ENCODE data around the gene DCDC2.
"Not testable (repeated sequence)": the region's sequence is repeated elsewhere in the genome, so short reads cannot be mapped to it uniquely, and the experiment has no call there.

DCDC2 gene

DNA sequence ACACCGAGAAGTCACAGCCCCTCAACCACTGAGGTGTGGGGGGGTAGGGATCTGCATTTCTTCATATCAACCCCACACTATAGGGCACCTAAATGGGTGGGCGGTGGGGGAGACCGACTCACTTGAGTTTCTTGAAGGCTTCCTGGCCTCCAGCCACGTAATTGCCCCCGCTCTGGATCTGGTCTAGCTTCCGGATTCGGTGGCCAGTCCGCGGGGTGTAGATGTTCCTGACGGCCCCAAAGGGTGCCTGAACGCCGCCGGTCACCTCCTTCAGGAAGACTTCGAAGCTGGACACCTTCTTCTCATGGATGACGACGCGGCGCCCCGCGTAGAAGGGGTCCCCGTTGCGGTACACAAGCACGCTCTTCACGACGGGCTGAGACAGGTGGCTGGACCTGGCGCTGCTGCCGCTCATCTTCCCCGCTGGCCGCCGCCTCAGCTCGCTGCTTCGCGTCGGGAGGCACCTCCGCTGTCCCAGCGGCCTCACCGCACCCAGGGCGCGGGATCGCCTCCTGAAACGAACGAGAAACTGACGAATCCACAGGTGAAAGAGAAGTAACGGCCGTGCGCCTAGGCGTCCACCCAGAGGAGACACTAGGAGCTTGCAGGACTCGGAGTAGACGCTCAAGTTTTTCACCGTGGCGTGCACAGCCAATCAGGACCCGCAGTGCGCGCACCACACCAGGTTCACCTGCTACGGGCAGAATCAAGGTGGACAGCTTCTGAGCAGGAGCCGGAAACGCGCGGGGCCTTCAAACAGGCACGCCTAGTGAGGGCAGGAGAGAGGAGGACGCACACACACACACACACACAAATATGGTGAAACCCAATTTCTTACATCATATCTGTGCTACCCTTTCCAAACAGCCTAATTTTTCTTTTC, at the start of gene DCDC2:
DCDC2 (minus strand) TSS at position 724 of the 883 bp plus-strand sequence; CDS start at position 415, 309 bp downstream.
- DNase-seq, result no peak

GRCh38 chr6:24405262-24405661, 47.4 kb upstream of the DCDC2 start:
- no peak for DNase-seq

- no peak for DNase-seq
Measured at GRCh38 chr6:24403501-24403824, 45.6 kb upstream of the DCDC2 start.

DNA sequence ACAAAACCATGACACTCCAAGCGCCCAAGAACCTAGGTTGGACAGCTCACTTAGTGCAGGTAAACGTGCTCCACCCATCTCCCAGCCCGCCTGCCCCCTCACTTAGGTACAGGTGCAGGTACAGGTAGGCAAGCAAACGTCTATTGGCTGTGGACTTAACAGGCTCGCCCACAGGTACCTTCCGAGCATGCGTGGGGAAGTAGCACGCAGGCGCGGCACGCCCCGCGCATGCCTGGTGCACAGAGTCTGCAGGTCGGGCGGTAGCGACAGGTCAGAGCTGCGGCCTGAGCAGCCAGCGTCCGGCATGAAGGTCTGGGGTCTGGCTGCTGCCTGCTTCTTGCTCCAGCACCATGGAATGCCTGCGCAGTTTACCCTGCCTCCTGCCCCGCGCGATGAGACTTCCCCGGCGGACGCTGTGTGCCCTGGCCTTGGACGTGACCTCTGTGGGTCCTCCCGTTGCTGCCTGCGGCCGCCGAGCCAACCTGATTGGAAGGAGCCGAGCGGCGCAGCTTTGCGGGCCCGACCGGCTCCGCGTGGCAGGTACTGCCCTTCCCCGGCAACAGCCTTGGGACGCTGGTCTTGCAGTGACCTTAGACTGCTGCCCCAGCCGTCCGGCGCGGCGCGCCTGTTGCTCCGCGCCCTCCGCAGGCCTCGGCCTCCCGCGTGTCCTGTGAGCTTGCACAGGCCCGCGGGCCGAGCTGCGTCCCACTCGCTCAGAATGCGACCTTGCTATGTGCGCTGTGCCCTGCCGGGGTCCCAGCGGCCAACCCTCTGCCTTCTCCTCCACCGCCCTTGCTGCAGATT, 45.0 kb upstream of the DCDC2 start, which contains the start of gene MRS2:
MRS2 (plus strand) TSS at position 240 of the 804 bp plus-strand sequence; CDS start at position 351, 111 bp downstream.
- DNase-seq, result peak; percentile 27

DNA sequence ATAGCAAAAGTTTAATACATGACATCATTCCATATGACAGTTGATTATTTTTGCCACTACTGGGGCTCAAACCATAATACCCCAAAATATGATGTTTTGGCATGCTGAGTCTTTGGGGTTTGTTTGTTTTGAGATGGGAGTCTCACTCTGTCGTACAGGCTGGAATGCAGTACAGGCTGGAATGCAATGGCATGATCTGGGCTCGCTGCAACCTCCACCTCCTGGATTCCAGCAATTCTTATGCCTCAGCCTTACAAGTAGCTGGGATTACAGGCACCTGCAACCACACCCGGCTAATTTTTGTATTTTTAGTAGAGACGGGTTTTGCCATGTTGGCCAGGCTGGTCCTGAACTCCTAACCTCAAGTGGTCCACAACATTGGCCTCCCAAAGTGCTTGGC, 43.6 kb upstream of the DCDC2 start:
- no peak for DNase-seq

DNA sequence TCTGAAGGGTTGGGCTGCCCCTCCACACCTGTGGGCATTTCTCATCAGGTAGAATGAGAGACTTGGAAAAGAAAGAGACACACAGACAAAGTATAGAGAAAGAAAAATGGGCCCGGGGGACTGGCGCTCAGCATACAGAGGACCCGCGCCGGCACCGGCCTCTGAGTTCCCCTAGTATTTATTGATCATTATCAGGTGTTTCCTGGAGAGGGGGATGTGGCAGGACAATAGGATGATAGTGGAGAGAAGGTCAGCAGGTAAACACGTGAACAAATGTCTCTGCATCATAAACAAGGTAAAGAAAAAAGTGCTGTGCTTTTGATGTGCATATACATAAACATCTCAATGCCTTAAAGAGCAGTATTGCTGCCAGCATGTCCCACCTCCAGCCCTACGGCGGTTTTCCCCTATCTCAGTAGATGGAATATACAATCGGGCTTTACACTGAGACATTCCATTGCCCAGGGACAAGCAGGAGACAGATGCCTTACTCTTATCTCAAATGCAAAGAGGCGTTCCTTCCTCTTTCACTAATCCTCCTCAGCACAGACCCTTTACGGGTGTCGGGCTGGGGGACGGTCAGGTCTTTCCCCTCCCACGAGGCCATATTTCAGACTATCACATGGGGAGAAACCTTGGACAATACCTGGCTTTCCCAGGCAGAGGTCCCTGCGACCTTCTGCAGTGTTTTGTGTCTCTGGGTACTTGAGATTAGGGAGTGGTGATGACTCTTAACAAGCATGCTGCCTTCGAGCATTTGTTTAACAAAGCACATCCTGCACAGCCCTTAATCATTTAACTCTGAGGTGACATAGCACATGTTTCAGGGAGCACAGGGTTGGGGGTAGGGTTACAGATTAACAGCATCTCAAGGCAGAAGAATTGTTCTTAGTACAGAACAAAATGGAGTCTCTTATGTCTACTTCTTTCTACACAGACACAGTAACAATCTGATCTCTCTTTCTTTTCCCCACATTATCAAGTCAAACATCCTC, 42.5 kb upstream of the DCDC2 start:
- DNase-seq, result not testable (repeated sequence)

GRCh38 chr6:24397631-24398030, 39.8 kb upstream of the DCDC2 start:
- DNase-seq, result no peak

- DNase-seq, result no peak
Measured at GRCh38 chr6:24396824-24397223, 39.0 kb upstream of the DCDC2 start.

DNA sequence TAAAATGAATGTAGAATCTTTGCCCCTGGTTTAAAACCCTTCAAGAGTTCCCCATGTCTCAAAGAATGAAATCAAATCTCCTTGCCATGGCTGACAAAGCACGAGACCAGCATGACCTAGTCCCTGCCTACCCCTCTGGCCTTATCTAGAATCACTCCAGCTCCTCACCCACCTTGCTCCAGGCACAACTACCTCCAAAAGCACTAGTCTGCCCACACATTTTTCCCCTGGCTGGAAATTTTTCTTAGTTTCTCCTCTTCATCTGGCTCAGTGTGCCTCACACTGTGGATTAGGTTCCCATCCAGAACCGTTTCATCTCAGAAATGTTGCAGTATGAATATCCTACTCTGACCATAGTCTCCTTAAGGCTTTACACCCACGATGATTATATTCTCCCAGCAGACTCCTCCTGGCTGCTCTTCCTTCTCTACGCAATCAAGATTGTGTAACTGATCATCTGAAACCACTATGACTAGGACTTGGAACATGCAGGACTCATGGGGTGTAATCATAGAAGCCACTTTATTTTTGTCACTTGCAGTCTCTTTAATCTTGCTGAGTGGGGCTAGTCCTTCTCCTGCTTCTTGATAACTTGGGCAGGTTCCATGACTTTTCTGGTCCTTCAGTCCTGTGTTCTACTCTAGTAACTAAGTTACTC, 37.0 kb upstream of the DCDC2 start:
- no peak for DNase-seq

DNA sequence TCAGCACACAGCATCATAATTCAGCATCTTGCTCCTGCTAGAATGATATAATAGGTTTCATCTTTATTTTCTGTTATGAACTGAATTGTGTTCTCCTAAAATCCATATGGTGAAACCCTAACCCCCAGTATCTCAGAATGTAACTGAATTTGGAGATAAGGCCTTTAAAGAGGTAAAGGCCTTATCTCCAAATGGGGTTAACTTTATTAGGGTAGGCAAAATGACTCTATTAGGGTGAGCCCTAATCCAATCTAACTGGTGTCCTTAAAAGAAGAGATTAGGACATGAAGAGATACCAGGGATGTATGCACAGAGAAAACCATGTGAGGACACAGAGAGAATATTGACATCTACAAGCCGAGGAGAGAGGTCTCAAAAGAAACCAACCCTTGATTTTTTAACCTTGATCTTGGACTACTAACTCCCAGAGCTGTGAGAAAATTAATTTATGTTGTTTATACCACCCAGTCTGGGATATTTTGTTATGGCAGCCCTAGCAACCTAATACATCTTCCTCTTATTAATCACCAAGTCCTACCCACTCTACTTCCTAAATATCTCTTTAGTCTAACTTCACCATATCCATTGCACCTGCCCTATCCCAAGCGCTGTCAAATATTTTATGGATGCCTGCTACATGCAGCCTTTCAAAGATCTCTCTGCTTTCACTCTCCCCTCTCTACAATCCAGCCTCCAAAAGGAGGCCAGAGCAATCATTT, 36.4 kb upstream of the DCDC2 start:
- DNase-seq, result no peak

DNA sequence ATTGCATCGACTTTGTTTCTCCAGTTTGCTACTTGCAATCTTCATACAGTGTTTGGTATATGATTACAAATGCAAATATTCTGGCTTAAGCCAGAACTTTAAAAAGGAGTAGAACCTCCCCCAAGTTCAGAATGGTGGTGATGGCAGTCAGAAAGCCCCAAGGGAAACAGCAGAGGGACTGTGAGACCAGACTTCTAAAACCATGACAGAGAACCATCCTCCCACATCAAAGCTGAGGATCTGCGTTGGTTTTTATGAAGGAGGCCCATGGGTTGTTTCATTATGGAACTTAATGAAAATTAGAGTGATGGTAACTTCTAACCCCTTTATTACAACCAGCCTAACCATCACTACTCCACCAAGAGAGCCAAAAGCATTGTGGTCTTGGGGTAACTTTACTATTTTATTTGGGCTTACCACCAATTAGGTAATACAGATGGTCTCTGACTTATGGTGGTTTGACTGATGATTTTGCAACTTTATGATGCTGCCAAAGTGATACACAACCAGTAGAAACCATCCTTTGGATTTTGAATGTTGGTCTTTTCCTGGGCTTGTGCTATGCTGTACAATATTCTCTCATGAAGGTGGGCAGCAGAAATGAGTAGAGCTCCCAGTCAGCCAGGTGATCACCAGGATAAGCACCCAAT, 34.0 kb upstream of the DCDC2 start:
- DNase-seq, result no peak

GRCh38 chr6:24391208-24391607, 33.3 kb upstream of the DCDC2 start:
- DNase-seq, result no peak

DNA sequence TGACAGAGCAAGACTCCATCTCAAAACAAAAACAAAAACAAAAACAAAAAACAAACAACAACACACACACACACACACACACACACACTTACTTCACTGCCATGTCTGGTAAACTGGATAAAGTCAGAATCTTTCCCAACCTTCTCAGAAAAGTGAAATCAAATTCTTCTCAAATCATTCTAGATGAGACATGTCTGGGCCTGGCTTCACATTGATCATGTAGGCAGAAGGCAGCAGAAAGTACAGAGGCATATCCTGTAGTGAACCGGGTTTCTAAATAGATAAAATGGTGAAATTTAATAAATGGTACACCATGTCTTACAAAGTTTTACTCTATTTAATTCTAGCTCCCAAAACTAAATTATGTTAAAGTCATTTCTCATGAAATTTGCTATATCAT, 30.0 kb upstream of the DCDC2 start:
- DNase-seq, result no peak

GRCh38 chr6:24385536-24386269, 27.8 kb upstream of the DCDC2 start:
- DNase-seq, result no peak

GRCh38 chr6:24384369-24385130, 26.7 kb upstream of the DCDC2 start:
- not testable (repeated sequence) for DNase-seq

- DNase-seq, result not testable (repeated sequence)
Measured at GRCh38 chr6:24382891-24383494, 25.1 kb upstream of the DCDC2 start.

DNA sequence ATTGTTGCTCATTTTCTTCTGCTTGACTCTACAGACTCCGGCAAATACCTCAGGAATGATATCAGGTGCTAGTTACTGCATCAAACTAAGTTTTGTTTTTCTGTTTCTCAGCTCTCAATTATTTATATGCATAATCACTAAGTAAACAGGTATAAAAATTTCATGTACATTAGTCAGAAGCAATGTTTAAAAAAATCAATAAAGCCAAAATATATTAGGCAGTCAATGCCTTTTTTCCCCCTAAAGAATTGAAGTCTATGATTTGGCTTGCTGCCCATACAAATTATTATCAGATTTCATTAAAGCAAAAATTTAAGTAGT, 24.3 kb upstream of the DCDC2 start:
- DNase-seq, result no peak

- no peak for DNase-seq
Measured at GRCh38 chr6:24381476-24382219, 23.8 kb upstream of the DCDC2 start.

Measured in NCI-H1694 treated with DMSO at 0.1 percent for 48 hours (cell line).